Limb (tissue), 2 donors: ENCODE measurements around the gene NHLH2.

Source experiments
- DNase-seq, 2 donors: peaks; one replicate each; pipeline ENCODE4 v3.0.0-alpha.2; 2016; ENCODE audit errors: extremely low spot score in 2 of 2

The NHLH2 gene

GRCh38 chr1:115838431-115839028, 2.4 kb downstream of the NHLH2 start:
- peak in 1 of 2 donors; percentile 64 for DNase-seq

- peak in 1 of 2 donors; percentile 58 for DNase-seq
These were observed 3.0 kb downstream of the NHLH2 start for GRCh38 chr1:115837740-115838421.

GRCh38 chr1:115837341-115837739, 3.6 kb downstream of the NHLH2 start:
- no peak for DNase-seq

- no peak for DNase-seq
These were observed 7.1 kb downstream of the NHLH2 start for GRCh38 chr1:115833856-115834255.

GRCh38 chr1:115832651-115833050, 8.3 kb downstream of the NHLH2 start:
- DNase-seq, result no peak

- no peak for DNase-seq
These were observed 10.0 kb downstream of the NHLH2 start for GRCh38 chr1:115830963-115831362.

- DNase-seq, result no peak
These were observed 11.0 kb downstream of the NHLH2 start for GRCh38 chr1:115829947-115830346.

- no peak for DNase-seq
These were observed 11.8 kb downstream of the NHLH2 start for GRCh38 chr1:115829023-115829674.

GRCh38 chr1:115828101-115829022, 12.6 kb downstream of the NHLH2 start:
- peak in 1 of 2 donors; percentile 73 for DNase-seq

- no peak for DNase-seq
These were observed 13.4 kb downstream of the NHLH2 start for GRCh38 chr1:115827452-115828044.

GRCh38 chr1:115826628-115827027, 14.3 kb downstream of the NHLH2 start:
- DNase-seq, result no peak

- no peak for DNase-seq
These were observed 18.8 kb downstream of the NHLH2 start for GRCh38 chr1:115822117-115822516.

- DNase-seq, result no peak
These were observed 25.2 kb downstream of the NHLH2 start for GRCh38 chr1:115815694-115816093.

GRCh38 chr1:115814685-115815398, 26.1 kb downstream of the NHLH2 start:
- DNase-seq, result no peak

- no peak for DNase-seq
These were observed 27.2 kb downstream of the NHLH2 start for GRCh38 chr1:115813727-115814126.

- DNase-seq, result no peak
These were observed 29.6 kb downstream of the NHLH2 start for GRCh38 chr1:115811140-115811828.

GRCh38 chr1:115810609-115811008, 30.3 kb downstream of the NHLH2 start:
- DNase-seq, result no peak

GRCh38 chr1:115809847-115810246, 31.1 kb downstream of the NHLH2 start:
- no peak for DNase-seq

GRCh38 chr1:115809076-115809475, 31.9 kb downstream of the NHLH2 start:
- DNase-seq, result no peak

- DNase-seq, result peak in 1 of 2 donors; percentile 63
These were observed 33.2 kb downstream of the NHLH2 start for GRCh38 chr1:115807723-115808122.
